KMS-11 (cell line): ENCODE data around the gene GDF9.

ENCODE experiments used
- H2AFZ ChIP-seq: fragments of 200-600 bp; sonication (generic); 2 replicates; pipeline ENCODE4 v1.6.1; 2016; ENCODE audit warnings: antibody characterized with exemption, mixed run types, low read depth
- H3K27ac ChIP-seq: fragments of 200-600 bp; sonication (generic); 2 replicates; pipeline ENCODE4 v1.6.1; 2016; ENCODE audit warnings: mild to moderate bottlenecking, mixed run types
- H3K27me3 ChIP-seq: fragments of 200-600 bp; sonication (generic); 2 replicates; pipeline ENCODE4 v1.6.1; 2017; ENCODE audit warnings: mild to moderate bottlenecking, low read depth, mixed run types, moderate library complexity; ENCODE audit not compliant: insufficient read depth
- H3K36me3 ChIP-seq: fragments of 200-600 bp; sonication (generic); 2 replicates; pipeline ENCODE4 v1.6.1; 2017; ENCODE audit warnings: mild to moderate bottlenecking, mixed run types; ENCODE audit not compliant: insufficient read depth
- H3K4me1 ChIP-seq: fragments of 200-600 bp; sonication (generic); 2 replicates; pipeline ENCODE4 v1.6.1; 2016; ENCODE audit warnings: mild to moderate bottlenecking, low read depth, mixed run types; ENCODE audit not compliant: poor library complexity, severe bottlenecking
- H3K4me2 ChIP-seq: fragments of 200-600 bp; sonication (generic); 2 replicates; pipeline ENCODE4 v1.7.0; 2016; ENCODE audit warnings: mild to moderate bottlenecking, mixed run types
- H3K4me3 ChIP-seq: fragments of 200-600 bp; sonication (generic); IDR thresholded peaks from 2 replicates; pipeline ENCODE4 v1.6.1; 2017; ENCODE audit warnings: low read depth, low read length, mixed read lengths; ENCODE audit not compliant: insufficient read depth
- H3K79me2 ChIP-seq: fragments of 200-600 bp; sonication (generic); 2 replicates; pipeline ENCODE4 v1.6.1; 2016; ENCODE audit warnings: low read depth, mixed run types; ENCODE audit not compliant: insufficient read depth
- H3K9ac ChIP-seq: fragments of 200-600 bp; sonication (generic); 2 replicates; pipeline ENCODE4 v1.6.1; 2016; ENCODE audit warnings: mild to moderate bottlenecking, mixed run types
- H4K20me1 ChIP-seq: fragments of 200-600 bp; sonication (generic); 2 replicates; pipeline ENCODE4 v1.6.1; 2016; ENCODE audit warnings: mild to moderate bottlenecking, mixed run types; ENCODE audit not compliant: insufficient read depth
- TF ChIP-seq, protein P1 (sequence below): fragments of 200-600 bp; sonication (generic); conservative IDR thresholded peaks from 2 replicates; pipeline ENCODE4 v1.6.1; 2017; ENCODE audit warnings: low read depth, mild to moderate bottlenecking, antibody characterized with exemption, low read length, moderate library complexity, mixed read lengths

GDF9 gene

GRCh38 chr5:132887283-132887682 lies 21.0 kb upstream of the GDF9 start:
- Histone ChIP-seq H3K9ac (no peak overlapping the region), H3K27ac (no peak overlapping the region), H3K36me3 (no peaks in the 10 kb centered on the region), H2AFZ (no peak overlapping the region), H4K20me1 (no peaks in the 10 kb centered on the region), H3K4me3 (no peak overlapping the region), H3K79me2 (no peaks in the 10 kb centered on the region), H3K4me2 (no peak overlapping the region), H3K27me3 (no peaks in the 10 kb centered on the region), H3K4me1 (peaks cover 5% of the 10 kb centered on the region)
- TF ChIP-seq, protein P1, sequence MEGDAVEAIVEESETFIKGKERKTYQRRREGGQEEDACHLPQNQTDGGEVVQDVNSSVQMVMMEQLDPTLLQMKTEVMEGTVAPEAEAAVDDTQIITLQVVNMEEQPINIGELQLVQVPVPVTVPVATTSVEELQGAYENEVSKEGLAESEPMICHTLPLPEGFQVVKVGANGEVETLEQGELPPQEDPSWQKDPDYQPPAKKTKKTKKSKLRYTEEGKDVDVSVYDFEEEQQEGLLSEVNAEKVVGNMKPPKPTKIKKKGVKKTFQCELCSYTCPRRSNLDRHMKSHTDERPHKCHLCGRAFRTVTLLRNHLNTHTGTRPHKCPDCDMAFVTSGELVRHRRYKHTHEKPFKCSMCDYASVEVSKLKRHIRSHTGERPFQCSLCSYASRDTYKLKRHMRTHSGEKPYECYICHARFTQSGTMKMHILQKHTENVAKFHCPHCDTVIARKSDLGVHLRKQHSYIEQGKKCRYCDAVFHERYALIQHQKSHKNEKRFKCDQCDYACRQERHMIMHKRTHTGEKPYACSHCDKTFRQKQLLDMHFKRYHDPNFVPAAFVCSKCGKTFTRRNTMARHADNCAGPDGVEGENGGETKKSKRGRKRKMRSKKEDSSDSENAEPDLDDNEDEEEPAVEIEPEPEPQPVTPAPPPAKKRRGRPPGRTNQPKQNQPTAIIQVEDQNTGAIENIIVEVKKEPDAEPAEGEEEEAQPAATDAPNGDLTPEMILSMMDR, result no peak

DNA sequence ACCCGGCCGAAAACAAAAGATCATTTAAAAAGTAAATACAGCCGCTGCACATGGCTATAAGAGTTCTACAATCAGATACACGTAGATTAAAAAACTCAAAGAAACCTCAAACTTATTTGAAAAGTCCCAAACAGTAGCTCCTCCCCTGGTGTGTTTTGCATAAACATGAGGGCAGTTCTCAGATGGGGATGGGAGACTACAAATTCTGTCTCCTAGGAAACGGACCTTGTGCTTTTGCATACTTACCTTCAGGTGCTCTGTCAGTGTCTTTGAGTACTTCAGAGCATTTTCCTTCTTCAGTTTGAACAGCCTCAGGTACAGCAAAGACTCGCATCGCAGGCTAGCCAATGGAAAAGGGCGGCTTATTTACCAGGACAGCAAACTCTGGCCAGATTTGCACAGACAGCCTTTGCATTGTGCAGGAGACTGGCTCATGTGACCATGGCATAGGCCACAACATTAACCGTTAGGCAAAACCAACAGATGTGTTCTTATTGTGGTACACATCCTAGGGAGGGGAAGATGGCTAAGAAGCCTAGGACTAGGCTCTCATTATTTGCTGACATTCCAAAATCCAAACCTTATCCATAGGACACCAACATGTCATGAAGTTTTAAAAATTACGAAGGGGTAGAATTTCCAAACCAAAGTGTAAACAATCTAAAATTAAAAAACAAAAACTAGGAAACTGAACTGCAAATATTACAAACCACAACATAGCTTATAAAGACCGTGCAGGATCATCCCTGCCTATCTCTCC lies 20.0 kb upstream of the GDF9 start:
- no peaks in the 10 kb centered on the region for H3K36me3 ChIP-seq
- H3K9ac ChIP-seq, result no peak overlapping the region
- peaks cover 5% of the 10 kb centered on the region for H3K4me1 ChIP-seq

DNA sequence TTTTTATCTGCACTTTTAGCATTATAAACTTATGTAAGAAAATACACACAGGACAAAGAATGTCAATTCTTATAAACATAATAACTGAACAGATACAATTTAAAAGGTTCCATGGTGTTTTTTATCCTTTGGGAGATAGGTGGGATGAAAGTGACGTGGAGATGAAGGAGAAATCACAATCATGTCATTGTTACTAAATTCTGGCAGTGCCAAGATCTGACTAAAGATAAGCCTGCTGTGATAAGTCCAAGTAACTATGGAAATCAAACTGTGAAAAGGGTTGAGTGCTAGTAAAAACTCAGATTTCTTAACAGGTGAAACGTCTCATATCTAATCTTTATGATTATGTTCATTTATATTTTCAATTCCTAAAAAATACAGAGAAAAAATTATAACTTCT lies 18.3 kb upstream of the GDF9 start:
- H3K4me3 ChIP-seq, result no peak overlapping the region
- H3K36me3 ChIP-seq, result no peaks in the 10 kb centered on the region
- no peak overlapping the region for H3K4me2 ChIP-seq
- H3K27ac ChIP-seq, result no peak overlapping the region
- H3K27me3 ChIP-seq, result no peaks in the 10 kb centered on the region
- no peak overlapping the region for H2AFZ ChIP-seq
- TF ChIP-seq, protein P1, result no peak
- no peaks in the 10 kb centered on the region for H3K79me2 ChIP-seq
- peaks cover 5% of the 10 kb centered on the region for H3K4me1 ChIP-seq
- H3K9ac ChIP-seq, result no peak overlapping the region
- H4K20me1 ChIP-seq, result no peaks in the 10 kb centered on the region

More for the DNA sequence above, 20.0 kb upstream of the GDF9 start:
- Histone ChIP-seq H3K27ac (no peak overlapping the region), H3K4me3 (no peak overlapping the region), H4K20me1 (no peaks in the 10 kb centered on the region), H3K79me2 (no peaks in the 10 kb centered on the region), H3K27me3 (no peaks in the 10 kb centered on the region), H3K4me2 (no peak overlapping the region), H2AFZ (no peak overlapping the region)
- TF ChIP-seq, protein P1, result no peak

GRCh38 chr5:132883261-132883834 lies 17.1 kb upstream of the GDF9 start:
- no peaks in the 10 kb centered on the region for H3K36me3 ChIP-seq
- TF ChIP-seq, protein P1, result peak; percentile 76
- no peaks in the 10 kb centered on the region for H3K79me2 ChIP-seq
- no peak overlapping the region for H3K9ac ChIP-seq
- no peak overlapping the region for H3K4me2 ChIP-seq
- no peaks in the 10 kb centered on the region for H4K20me1 ChIP-seq
- H3K4me3 ChIP-seq, result no peak overlapping the region
- H2AFZ ChIP-seq, result no peak overlapping the region
- peaks cover 5% of the 10 kb centered on the region for H3K4me1 ChIP-seq
- no peaks in the 10 kb centered on the region for H3K27me3 ChIP-seq
- H3K27ac ChIP-seq, result no peak overlapping the region
